PC-9 (cell line): ENCODE measurements around the gene KDM5B. TPM values are rescaled to one million over a fixed set of nuclear protein-coding genes. Genes with fewer than 3 reads are reported as not detected.

Source experiments
- BruUV-seq: library from RNA; stranded (reverse); fragments of 400-500 nt; replicated peaks from 2 replicates; lab custom pipeline; 2021; lab: Mats Ljungman, UMichigan
- CTCF ChIA-PET: fragments of 300-600 bp; sonication (Branson Sonifier 250); formaldehyde crosslinking; loops from one replicate; lab custom pipeline; 2022; ENCODE audit warnings: antibody characterized with exemption; lab: Charles Lee
- POLR2A ChIA-PET: fragments of 300-600 bp; sonication (Branson Sonifier 250); formaldehyde crosslinking; loops from one replicate; lab custom pipeline; 2022; ENCODE audit warnings: antibody characterized with exemption; ENCODE audit not compliant: unreplicated experiment; lab: Charles Lee
- DNase-seq, 2 experiments: peaks; one replicate each; pipeline versions ENCODE4 v3.0.0 to v3.0.0-alpha.2; 2015 to 2022; ENCODE audit warnings: mixed read lengths in 1 of 2
- H2AFZ ChIP-seq: fragments of 200-600 bp; sonication (generic); 2 replicates; pipeline ENCODE4 v1.8.1; 2017; ENCODE audit warnings: antibody characterized with exemption
- H3F3A ChIP-seq: fragments of 200-600 bp; sonication (generic); 2 replicates; pipeline ENCODE4 v1.8.1; 2017; ENCODE audit warnings: antibody characterized with exemption, mild to moderate bottlenecking, low read depth; ENCODE audit not compliant: insufficient read depth
- H3K27ac ChIP-seq: fragments of 200-600 bp; sonication (generic); 2 replicates; pipeline ENCODE4 v1.6.1; 2016; ENCODE audit warnings: mixed run types
- H3K27me3 ChIP-seq: fragments of 200-600 bp; sonication (generic); 2 replicates; pipeline ENCODE4 v1.6.1; 2016; ENCODE audit warnings: low read depth, mixed run types; ENCODE audit not compliant: insufficient read depth
- H3K36me3 ChIP-seq: fragments of 200-600 bp; sonication (generic); 2 replicates; pipeline ENCODE4 v1.6.1; 2016; ENCODE audit warnings: low read depth, mixed run types
- H3K4me1 ChIP-seq: fragments of 200-600 bp; sonication (generic); replicated peaks from 2 replicates; pipeline ENCODE4 v1.6.1; 2016; ENCODE audit warnings: mixed run types; ENCODE audit not compliant: insufficient read depth
- H3K4me2 ChIP-seq: fragments of 200-600 bp; sonication (generic); 2 replicates; pipeline ENCODE4 v1.6.1; 2017; ENCODE audit warnings: mixed run types
- H3K4me3 ChIP-seq: fragments of 200-600 bp; sonication (generic); 2 replicates; pipeline ENCODE4 v1.6.1; 2016; ENCODE audit warnings: mixed run types
- H3K79me2 ChIP-seq: fragments of 200-600 bp; sonication (generic); 2 replicates; pipeline ENCODE4 v1.6.1; 2017; ENCODE audit warnings: low read depth, mixed run types
- H3K9me2 ChIP-seq: fragments of 200-600 bp; sonication (generic); 2 replicates; pipeline ENCODE4 v1.8.1; 2017; ENCODE audit warnings: mild to moderate bottlenecking; ENCODE audit not compliant: insufficient read depth
- H3K9me3 ChIP-seq: fragments of 200-600 bp; sonication (generic); 2 replicates; pipeline ENCODE4 v1.8.1; 2016; ENCODE audit warnings: low read depth; ENCODE audit not compliant: insufficient read depth
- H4K20me1 ChIP-seq: fragments of 200-600 bp; sonication (generic); 2 replicates; pipeline ENCODE4 v1.8.1; 2017; ENCODE audit not compliant: insufficient read depth
- CTCF ChIP-seq: fragments of 200-600 bp; sonication (generic); conservative IDR thresholded peaks from 2 replicates; pipeline ENCODE4 v1.6.1; 2017; ENCODE audit warnings: mixed run types, antibody characterized with exemption, mild to moderate bottlenecking, moderate library complexity
- EZH2 ChIP-seq: fragments of 200-600 bp; sonication (generic); IDR thresholded peaks from 2 replicates; pipeline ENCODE4 v1.8.0; 2017; ENCODE audit warnings: antibody characterized with exemption, low read depth
- intact Hi-C: fragments of 100-400 bp; cut with micrococcal nuclease; formaldehyde crosslinking; loops from one replicate; pipeline ENCODE4 v1.10.0; 2022; ENCODE audit not compliant: unreplicated experiment
- total RNA-seq: library from RNA; stranded (reverse); gene quantifications from 2 replicates; pipeline ENCODE4 v1.2.3, GENCODE V29; 2021

KDM5B gene
- total RNA-seq, 1 experiment from 2014 or later = 99.8 TPM

DNA sequence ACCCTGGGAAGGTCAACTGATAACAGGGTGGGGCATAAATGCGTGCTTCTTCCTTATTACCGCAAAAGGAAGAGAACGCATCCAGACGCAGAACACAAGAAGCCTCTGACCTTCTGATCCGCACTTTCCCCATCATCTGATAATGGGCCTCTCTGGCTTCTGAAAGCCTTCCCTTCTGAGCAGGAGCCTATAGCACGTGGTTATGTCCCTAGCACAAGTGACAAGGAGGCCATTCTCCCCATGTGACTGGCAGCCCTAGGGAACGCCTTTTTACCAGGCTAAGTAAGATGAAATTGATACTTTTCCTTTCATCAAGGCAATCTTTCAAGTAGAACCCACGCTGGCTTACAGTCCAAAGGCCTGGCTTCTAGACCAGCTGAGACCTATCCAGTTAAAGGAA, 46.6 kb upstream of the KDM5B start:
- no peak overlapping the region for H3K4me3 ChIP-seq
- H3F3A ChIP-seq = no peaks in the 10 kb centered on the region
- BruUV-seq = no TSS peak
- DNase-seq = no peak
- H3K27me3 ChIP-seq = no peaks in the 10 kb centered on the region
- no peaks in the 10 kb centered on the region for H4K20me1 ChIP-seq
- H2AFZ ChIP-seq = no peak overlapping the region
- intact Hi-C loops = no loop called here
- H3K4me2 ChIP-seq = no peak overlapping the region
- H3K27ac ChIP-seq = no peak overlapping the region
- H3K79me2 ChIP-seq = no peaks in the 10 kb centered on the region; the same call in 1 of the 2 replicates
- no peaks in the 10 kb centered on the region for H3K9me3 ChIP-seq
- ChIA-PET CTCF (no interaction called here), POLR2A (no interaction called here)
- H3K4me1 ChIP-seq = peaks cover 4% of the 10 kb centered on the region
- TF ChIP-seq EZH2 = no peak
- TF ChIP-seq CTCF = no peak
- no peaks in the 10 kb centered on the region for H3K9me2 ChIP-seq
- no peaks in the 10 kb centered on the region for H3K36me3 ChIP-seq

DNA sequence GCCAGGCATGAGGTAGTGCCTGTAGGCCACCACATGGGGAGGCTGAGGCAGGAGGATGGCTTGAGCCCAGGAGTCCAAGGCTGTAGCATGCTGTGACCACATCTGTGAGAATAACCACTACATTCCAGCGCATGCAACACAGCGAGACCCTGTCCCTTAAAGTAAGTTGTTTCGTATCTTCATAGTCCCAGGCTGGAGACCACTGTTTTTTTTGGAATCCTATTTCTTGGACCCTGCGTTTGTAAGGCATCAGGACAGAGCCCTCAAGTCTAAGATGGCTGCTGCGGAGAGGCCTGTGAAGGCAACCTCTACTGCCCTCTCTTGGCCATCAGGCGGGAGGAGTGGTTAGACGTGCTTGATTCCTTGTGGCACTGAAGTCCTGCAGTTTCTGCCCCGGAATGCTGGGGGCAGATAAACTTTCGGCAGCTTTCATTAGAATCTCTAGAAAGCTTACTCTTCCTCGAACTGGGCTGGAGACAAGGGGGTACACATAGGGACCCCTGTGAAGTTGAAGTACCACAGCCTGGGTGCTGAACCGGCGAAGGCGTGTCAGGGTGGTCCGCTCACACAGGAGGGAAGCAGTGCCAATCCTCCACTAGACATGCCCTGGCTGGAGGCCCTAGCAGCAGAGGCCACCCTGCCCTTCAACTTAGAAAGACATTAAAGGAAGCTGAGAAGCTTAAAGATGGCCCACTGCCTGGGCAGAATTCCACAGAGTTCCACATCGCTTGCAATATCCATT, 44.1 kb upstream of the KDM5B start:
- TF ChIP-seq EZH2 (no peak), CTCF (peak; percentile 78)
- DNase-seq = peak; percentile 46 to 57
- POLR2A ChIA-PET = interaction anchor here (0.7 kb wide), 1 partner anchor 534 kb away, joined by 3 read pairs; no protein-coding TSS in a partner anchor

DNA sequence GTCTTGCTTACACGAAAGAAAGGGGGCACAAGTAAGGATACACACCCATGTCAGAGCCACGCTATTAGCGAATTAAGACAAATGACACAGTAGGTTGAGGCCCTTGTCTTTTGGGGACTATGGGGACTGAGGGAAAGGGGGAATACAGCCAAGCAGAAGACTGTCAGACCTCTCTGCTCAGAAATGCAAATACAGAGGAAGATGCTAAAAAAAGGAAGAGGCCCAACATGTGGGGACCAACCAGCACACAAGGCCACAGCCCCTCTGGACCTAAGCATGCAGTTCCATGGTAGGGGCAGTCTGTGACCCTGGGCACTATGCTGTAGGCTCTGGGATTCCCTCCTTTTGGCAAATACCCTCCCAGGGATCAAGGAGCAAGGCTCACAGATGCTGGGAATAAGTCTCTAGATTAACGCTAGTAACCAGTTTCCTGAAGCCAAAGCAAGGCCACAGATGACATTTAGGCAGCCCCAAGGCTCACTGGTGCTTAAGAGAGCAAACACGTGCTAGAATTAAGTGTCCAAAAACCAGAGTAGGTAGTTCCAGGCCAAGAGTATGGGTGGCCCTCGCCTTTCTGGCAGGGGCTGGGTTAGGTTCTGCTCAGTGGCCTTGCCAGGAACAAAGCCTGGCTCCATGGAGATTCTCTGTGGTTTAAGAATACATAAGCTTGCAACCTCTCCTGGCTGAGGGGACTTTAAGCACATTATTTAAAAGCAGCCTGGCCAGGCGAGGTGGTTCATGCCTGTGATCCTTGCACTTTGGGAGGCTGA, 42.6 kb upstream of the KDM5B start:
- intact Hi-C loops = no loop called here
- Histone ChIP-seq H3K79me2 (no peaks in the 10 kb centered on the region), H3K9me2 (no peaks in the 10 kb centered on the region), H4K20me1 (no peaks in the 10 kb centered on the region), H3K9me3 (no peaks in the 10 kb centered on the region), H3K4me2 (no peak overlapping the region), H3F3A (no peaks in the 10 kb centered on the region), H3K4me1 (no peaks in the 10 kb centered on the region), H3K4me3 (no peak overlapping the region), H3K27ac (no peak overlapping the region), H3K36me3 (no peaks in the 10 kb centered on the region), H2AFZ (no peak overlapping the region), H3K27me3 (no peaks in the 10 kb centered on the region)
- no peak for TF ChIP-seq CTCF
- no peak for TF ChIP-seq EZH2
- ChIA-PET CTCF (interaction anchor here (0.6 kb wide), 1 partner anchor 8 kb away, joined by 5 read pairs; no protein-coding TSS in a partner anchor), POLR2A (no interaction called here)
- no peak for DNase-seq
- BruUV-seq = no TSS peak

More for the DNA sequence above, 44.1 kb upstream of the KDM5B start:
- intact Hi-C loops = loop anchor here (1.0 kb wide), 2 partner anchors 44 to 101 kb away; partner anchors contain the start of gene KDM5B
- H3K36me3 ChIP-seq = no peaks in the 10 kb centered on the region
- H3K27ac ChIP-seq = no peak overlapping the region
- H3K4me1 ChIP-seq = no peaks in the 10 kb centered on the region
- no peaks in the 10 kb centered on the region for H4K20me1 ChIP-seq
- H3K9me3 ChIP-seq = no peaks in the 10 kb centered on the region
- BruUV-seq = no TSS peak
- no peak overlapping the region for H3K4me3 ChIP-seq
- no peaks in the 10 kb centered on the region for H3F3A ChIP-seq
- no peaks in the 10 kb centered on the region for H3K27me3 ChIP-seq
- H3K9me2 ChIP-seq = no peaks in the 10 kb centered on the region
- no peaks in the 10 kb centered on the region for H3K79me2 ChIP-seq
- CTCF ChIA-PET = no interaction called here
- peak overlapping the region; percentile 69 for H2AFZ ChIP-seq
- H3K4me2 ChIP-seq = no peak overlapping the region
